SU-DHL-6 (cell line): Measurements from ENCODE around the gene POFUT2.

Experiments
- H2AFZ ChIP-seq: fragments of 200-600 bp; sonication (generic); 2 replicates; pipeline ENCODE4 v1.6.1; 2014; ENCODE audit warnings: low read depth, mild to moderate bottlenecking, moderate library complexity, mixed read lengths, antibody characterized with exemption, low read length; ENCODE audit not compliant: severe bottlenecking
- H3F3A ChIP-seq: fragments of 200-600 bp; shearing (Covaris generic); 2 replicates; pipeline ENCODE4 v1.6.0; 2016; ENCODE audit warnings: antibody characterized with exemption, mild to moderate bottlenecking; ENCODE audit not compliant: insufficient read depth
- H3K27ac ChIP-seq: fragments of 200-600 bp; sonication (generic); 2 replicates; pipeline ENCODE4 v1.5.1; 2016; ENCODE audit warnings: low read depth, mild to moderate bottlenecking, low read length, moderate library complexity, mixed read lengths
- H3K27me3 ChIP-seq: fragments of 200-600 bp; sonication (generic), shearing (Covaris generic); 2 replicates; pipeline ENCODE4 v1.6.0; 2014; ENCODE audit warnings: mild to moderate bottlenecking, low read length
- H3K36me3 ChIP-seq: fragments of 200-600 bp; sonication (generic); 2 replicates; pipeline ENCODE4 v1.6.1; 2014; ENCODE audit warnings: mild to moderate bottlenecking, low read length, mixed read lengths
- H3K4me2 ChIP-seq: fragments of 300-600, 200-600 bp; shearing (Covaris generic), sonication (generic); 2 replicates; pipeline ENCODE4 v1.6.0; 2014; ENCODE audit warnings: low read length, low read depth, mild to moderate bottlenecking; ENCODE audit not compliant: poor library complexity, severe bottlenecking
- H3K4me3 ChIP-seq: fragments of 200-600 bp; sonication (generic); 2 replicates; pipeline ENCODE4 v1.5.1; 2014; ENCODE audit warnings: antibody characterized with exemption, low read length, mild to moderate bottlenecking, mixed read lengths; ENCODE audit not compliant: insufficient read depth, poor library complexity, severe bottlenecking
- H3K79me2 ChIP-seq: fragments of 200-600 bp; sonication (generic); 2 replicates; pipeline ENCODE4 v1.6.1; 2014; ENCODE audit warnings: mild to moderate bottlenecking, low read length, moderate library complexity; ENCODE audit not compliant: insufficient read depth
- H3K9ac ChIP-seq: fragments of 200-600 bp; sonication (generic); 2 replicates; pipeline ENCODE4 v1.7.0; 2014; ENCODE audit warnings: mild to moderate bottlenecking, low read length
- H3K9me2 ChIP-seq: fragments of 200-600 bp; sonication (generic); replicated peaks from 2 replicates; pipeline ENCODE4 v1.6.1; 2014; ENCODE audit warnings: low read length; ENCODE audit not compliant: insufficient read depth
- H3K9me3 ChIP-seq: fragments of 200-600 bp; sonication (generic); 2 replicates; pipeline ENCODE4 v1.6.1; 2014; ENCODE audit warnings: low read length, mixed read lengths; ENCODE audit not compliant: insufficient read depth
- H4K20me1 ChIP-seq: fragments of 200-600 bp; sonication (generic); 2 replicates; pipeline ENCODE4 v1.6.1; 2014; ENCODE audit warnings: low read depth, mild to moderate bottlenecking, antibody characterized with exemption, low read length, moderate library complexity, mixed read lengths
- CTCF ChIP-seq: fragments of 200-600 bp; sonication (generic); IDR thresholded peaks from one replicate; pipeline ENCODE4 v1.5.1; 2017; ENCODE audit warnings: antibody characterized with exemption, mild to moderate bottlenecking, low read length, moderate library complexity; ENCODE audit not compliant: insufficient read depth, poor library complexity, severe bottlenecking
- EZH2phosphoT487 ChIP-seq: fragments of 200-600 bp; sonication (generic), shearing (Covaris generic); conservative IDR thresholded peaks from 2 replicates; pipeline ENCODE4 v1.6.1; 2018; ENCODE audit warnings: mild to moderate bottlenecking, antibody characterized with exemption, low read length, moderate library complexity, mixed read lengths

The POFUT2 gene

GRCh38 chr21:45265721-45266517 lies 21.8 kb downstream of the POFUT2 start:
- Histone ChIP-seq H4K20me1 (no peaks in the 10 kb centered on the region), H3K27ac (no peak overlapping the region), H3K9me3 (peaks cover 5% of the 10 kb centered on the region; the same call in 1 of the 2 replicates), H3K9me2 (no peaks in the 10 kb centered on the region), H3K36me3 (peaks cover 3% of the 10 kb centered on the region), H3K79me2 (no peaks in the 10 kb centered on the region), H3K27me3 (no peaks in the 10 kb centered on the region), H2AFZ (no peak overlapping the region), H3F3A (no peaks in the 10 kb centered on the region), H3K4me2 (no peak overlapping the region), H3K9ac (no peak overlapping the region), H3K4me3 (no peak overlapping the region)
- TF ChIP-seq EZH2phosphoT487, result no peak
- no peak for TF ChIP-seq CTCF

GRCh38 chr21:45264912-45265515 lies 22.7 kb downstream of the POFUT2 start:
- no peak overlapping the region for H3K4me3 ChIP-seq
- H3K27ac ChIP-seq, result no peak overlapping the region
- no peaks in the 10 kb centered on the region for H3K9me2 ChIP-seq
- TF ChIP-seq EZH2phosphoT487, result no peak
- no peak for TF ChIP-seq CTCF
- no peaks in the 10 kb centered on the region for H3K36me3 ChIP-seq
- no peaks in the 10 kb centered on the region for H4K20me1 ChIP-seq
- no peak overlapping the region for H2AFZ ChIP-seq
- H3F3A ChIP-seq, result no peaks in the 10 kb centered on the region
- no peaks in the 10 kb centered on the region for H3K79me2 ChIP-seq
- no peak overlapping the region for H3K4me2 ChIP-seq
- H3K27me3 ChIP-seq, result no peaks in the 10 kb centered on the region
- H3K9me3 ChIP-seq, result no peaks in the 10 kb centered on the region
- no peak overlapping the region for H3K9ac ChIP-seq

- no peaks in the 10 kb centered on the region for H3F3A ChIP-seq
- no peak overlapping the region for H2AFZ ChIP-seq
- H4K20me1 ChIP-seq, result no peaks in the 10 kb centered on the region
- no peak overlapping the region for H3K4me3 ChIP-seq
- no peak for TF ChIP-seq EZH2phosphoT487
- TF ChIP-seq CTCF, result no peak
- no peaks in the 10 kb centered on the region for H3K36me3 ChIP-seq
- H3K27ac ChIP-seq, result no peak overlapping the region
- H3K4me2 ChIP-seq, result no peak overlapping the region
- no peaks in the 10 kb centered on the region for H3K9me2 ChIP-seq
- no peaks in the 10 kb centered on the region for H3K9me3 ChIP-seq
- no peak overlapping the region for H3K9ac ChIP-seq
- H3K27me3 ChIP-seq, result no peaks in the 10 kb centered on the region
- H3K79me2 ChIP-seq, result no peaks in the 10 kb centered on the region
These were observed 23.4 kb downstream of the POFUT2 start for GRCh38 chr21:45264146-45264911.
